GM19099 (cell line): Measurements from ENCODE around the gene RGS7.

Source experiments
- POLR2A ChIP-seq: IDR thresholded peaks from 3 replicates; pipeline ENCODE4 v1.6.1; 2011; ENCODE audit warnings: low read depth; ENCODE audit not compliant: insufficient read length; ENCODE audit errors: extremely low read depth

The RGS7 gene

GRCh38 chr1:241140670-241141069, 216.3 kb downstream of the RGS7 start:
- no peak for TF ChIP-seq POLR2A

GRCh38 chr1:241139047-241139446, 218.0 kb downstream of the RGS7 start:
- no peak for TF ChIP-seq POLR2A

GRCh38 chr1:241138248-241138647, 218.8 kb downstream of the RGS7 start:
- no peak for TF ChIP-seq POLR2A

- TF ChIP-seq POLR2A = no peak
These were observed 220.6 kb downstream of the RGS7 start for GRCh38 chr1:241136389-241136788.

GRCh38 chr1:241131636-241132194, 225.3 kb downstream of the RGS7 start:
- no peak for TF ChIP-seq POLR2A

- no peak for TF ChIP-seq POLR2A
These were observed 226.1 kb downstream of the RGS7 start for GRCh38 chr1:241130881-241131280.

- TF ChIP-seq POLR2A = no peak
These were observed 227.6 kb downstream of the RGS7 start for GRCh38 chr1:241129207-241129960.

GRCh38 chr1:241125286-241125685, 231.7 kb downstream of the RGS7 start:
- TF ChIP-seq POLR2A = no peak

GRCh38 chr1:241118049-241118448, 239.0 kb downstream of the RGS7 start:
- no peak for TF ChIP-seq POLR2A

- TF ChIP-seq POLR2A = no peak
These were observed 241.2 kb downstream of the RGS7 start for GRCh38 chr1:241115784-241116183.

GRCh38 chr1:241114699-241115233, 242.2 kb downstream of the RGS7 start:
- TF ChIP-seq POLR2A = no peak

- TF ChIP-seq POLR2A = no peak
These were observed 243.4 kb downstream of the RGS7 start for GRCh38 chr1:241113557-241113956.

GRCh38 chr1:241109039-241109438, 248.0 kb downstream of the RGS7 start:
- TF ChIP-seq POLR2A = no peak

- no peak for TF ChIP-seq POLR2A
These were observed 251.9 kb downstream of the RGS7 start for GRCh38 chr1:241105147-241105546.

GRCh38 chr1:241102664-241103063, 254.3 kb downstream of the RGS7 start:
- no peak for TF ChIP-seq POLR2A

GRCh38 chr1:241101622-241102021, 255.4 kb downstream of the RGS7 start:
- TF ChIP-seq POLR2A = no peak
